GM18520 (cell line): ENCODE measurements around the gene PHLDB2.
"Not testable (repeated sequence)": the region's sequence is repeated elsewhere in the genome, so short reads cannot be mapped to it uniquely, and the experiment has no call there.

Source experiments
- ATAC-seq: cut with Tn5 transposase; IDR thresholded peaks from one replicate; pipeline ENCODE4 v1.9.1; 2021; ENCODE audit not compliant: unreplicated experiment

The PHLDB2 gene

GRCh38 chr3:111859061-111859973, at the start of gene PHLDB2:
PHLDB2 (plus strand) TSS chr3:111859265; CDS start chr3:111884078, 24,813 bp downstream.
- no peak for ATAC-seq

- no peak for ATAC-seq
Measured at GRCh38 chr3:111810909-111811308, 48.2 kb upstream of the PHLDB2 start.

DNA sequence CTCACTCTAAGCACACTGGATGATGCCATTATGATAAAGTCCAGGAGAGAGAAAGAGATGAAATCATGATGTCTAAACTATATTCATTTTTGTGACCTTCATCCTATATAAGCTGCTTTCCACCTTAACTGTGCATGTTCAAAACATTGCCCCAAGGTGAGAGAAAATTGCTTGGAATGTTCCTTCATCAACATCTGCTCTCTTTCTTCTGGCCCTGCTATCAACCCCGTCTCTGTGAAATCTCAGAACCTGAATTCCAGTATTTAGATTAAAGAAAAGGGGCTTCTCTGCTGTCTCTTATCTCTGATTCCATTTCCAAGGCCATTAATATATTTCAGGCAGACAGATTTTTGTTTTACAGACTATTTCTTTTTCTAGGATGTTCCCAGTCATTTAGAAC, 47.3 kb upstream of the PHLDB2 start:
- no peak for ATAC-seq

DNA sequence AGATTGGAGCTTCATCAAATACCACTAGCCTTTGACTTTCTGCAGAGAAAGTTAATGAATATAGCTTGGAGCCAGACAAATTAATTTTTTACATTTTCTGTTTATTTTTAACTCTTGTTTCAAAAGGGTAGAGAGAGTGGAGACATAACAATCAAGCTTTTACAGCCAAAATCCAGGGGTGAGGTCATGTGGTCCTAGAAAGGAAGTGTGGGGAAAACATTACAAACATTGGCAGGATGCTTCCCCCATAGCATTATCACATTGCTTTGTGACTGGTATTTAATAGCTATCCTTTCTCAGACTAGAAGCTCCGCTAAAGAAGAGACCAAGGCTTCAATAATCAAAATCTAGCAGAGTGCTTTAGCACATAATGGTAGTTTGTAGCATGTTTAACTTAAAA, 46.4 kb upstream of the PHLDB2 start:
- ATAC-seq: no peak

- no peak for ATAC-seq
Measured at GRCh38 chr3:111813441-111813840, 45.6 kb upstream of the PHLDB2 start.

DNA sequence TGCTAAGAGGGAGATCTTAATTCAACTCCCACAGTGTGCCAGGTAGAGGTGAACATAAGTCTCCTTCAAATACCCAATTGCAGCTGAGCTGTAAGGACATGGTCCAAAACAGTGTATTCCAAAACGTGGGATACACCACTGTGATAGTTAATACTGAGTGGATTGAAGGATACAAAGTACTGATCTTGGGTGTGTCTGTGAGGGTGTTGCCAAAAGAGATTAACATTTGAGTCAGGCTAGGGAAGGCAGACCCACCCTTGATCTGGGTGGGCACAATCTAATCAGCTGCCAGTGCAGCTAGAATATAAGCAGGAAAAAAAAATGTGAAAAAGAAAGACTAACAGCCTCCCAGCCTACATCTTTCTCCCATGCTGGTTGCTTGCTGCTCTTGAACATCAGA, 45.1 kb upstream of the PHLDB2 start:
- no peak for ATAC-seq

DNA sequence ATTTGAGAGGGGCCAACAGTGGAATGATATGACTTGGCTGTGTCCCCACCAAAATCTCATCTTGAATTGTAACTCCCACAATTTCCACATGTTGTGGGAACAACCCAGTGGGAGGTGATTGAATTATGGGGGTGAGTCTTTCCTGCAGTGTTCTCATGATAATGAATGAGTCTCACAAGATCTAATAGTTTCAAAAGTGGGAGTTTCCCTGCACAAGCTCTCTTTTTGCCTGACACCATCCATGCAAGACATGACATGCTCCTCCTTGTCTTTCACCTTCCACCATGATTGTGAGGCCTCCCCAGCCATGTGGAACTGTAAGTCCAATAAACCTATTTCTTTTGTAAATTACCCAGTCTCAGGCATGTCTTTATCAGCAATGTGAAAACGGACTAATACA, 42.3 kb upstream of the PHLDB2 start:
- ATAC-seq: not testable (repeated sequence)

- ATAC-seq: no peak
Measured at GRCh38 chr3:111819927-111820326, 39.1 kb upstream of the PHLDB2 start.

DNA sequence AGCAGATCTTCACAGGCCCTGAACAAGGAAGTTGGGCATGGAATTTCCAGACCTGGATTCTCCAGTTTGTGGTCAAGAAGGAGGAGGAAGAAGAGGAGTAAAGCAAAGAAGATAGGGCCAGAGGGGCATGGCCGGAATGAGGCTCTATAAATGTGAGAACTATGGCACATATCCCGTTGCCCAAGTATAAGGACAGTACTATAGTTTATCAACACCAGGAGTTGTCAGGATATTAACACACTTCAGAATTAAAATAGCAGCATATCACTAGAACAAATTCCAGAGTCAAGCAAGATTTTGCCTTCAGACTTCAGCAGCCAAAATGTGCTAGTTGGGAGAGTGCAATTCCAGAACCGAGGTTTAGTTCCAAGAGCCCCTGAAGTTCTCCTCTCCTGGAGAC, 38.4 kb upstream of the PHLDB2 start:
- ATAC-seq: no peak

GRCh38 chr3:111821891-111822290, 37.2 kb upstream of the PHLDB2 start:
- ATAC-seq: no peak

DNA sequence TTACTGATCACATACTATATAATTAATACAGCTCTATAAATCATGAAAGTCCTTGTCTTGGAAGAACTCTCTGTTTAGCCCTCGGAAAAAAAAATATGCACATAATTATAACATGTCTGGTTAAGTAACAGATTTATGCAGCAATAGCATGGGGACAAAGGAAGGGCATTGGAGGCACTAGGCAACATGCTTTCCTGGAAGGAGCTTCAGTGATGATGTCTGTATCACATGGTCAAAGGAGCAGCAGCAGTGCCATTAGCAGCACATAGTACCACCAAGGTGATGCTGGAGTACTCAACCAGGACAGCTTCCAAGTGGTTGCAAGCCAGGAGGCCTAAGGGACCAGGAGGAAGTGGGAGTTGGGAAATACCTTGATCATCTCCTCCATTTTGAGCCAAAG, 36.3 kb upstream of the PHLDB2 start:
- ATAC-seq: no peak

DNA sequence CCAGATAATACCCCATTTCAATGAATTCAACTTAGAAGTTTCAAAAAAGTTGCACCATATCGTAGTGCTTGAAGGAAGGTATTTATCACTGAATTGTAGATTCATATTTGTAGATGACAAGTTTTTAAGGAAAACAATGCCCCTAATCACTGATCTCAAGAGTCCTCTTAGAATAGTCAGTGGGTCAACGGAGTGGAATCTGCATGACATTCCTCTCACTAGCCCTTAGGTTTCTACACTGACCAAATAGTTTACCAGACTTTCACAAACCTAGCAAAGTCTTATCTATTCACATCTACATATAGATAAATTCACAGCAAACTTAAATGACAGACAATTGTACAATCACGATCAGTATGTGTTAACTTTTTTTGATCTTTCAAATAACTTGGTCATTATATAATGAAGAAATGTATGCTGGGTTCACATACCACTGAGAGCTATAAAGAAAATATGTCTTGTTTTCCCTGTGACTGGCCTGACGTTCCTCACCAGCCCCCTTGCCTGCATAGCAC, 35.7 kb upstream of the PHLDB2 start:
- no peak for ATAC-seq

- ATAC-seq: no peak
Measured at GRCh38 chr3:111824351-111824750, 34.7 kb upstream of the PHLDB2 start.

- ATAC-seq: no peak
Measured at GRCh38 chr3:111827871-111828270, 31.2 kb upstream of the PHLDB2 start.

GRCh38 chr3:111828530-111828929, 30.5 kb upstream of the PHLDB2 start:
- no peak for ATAC-seq

DNA sequence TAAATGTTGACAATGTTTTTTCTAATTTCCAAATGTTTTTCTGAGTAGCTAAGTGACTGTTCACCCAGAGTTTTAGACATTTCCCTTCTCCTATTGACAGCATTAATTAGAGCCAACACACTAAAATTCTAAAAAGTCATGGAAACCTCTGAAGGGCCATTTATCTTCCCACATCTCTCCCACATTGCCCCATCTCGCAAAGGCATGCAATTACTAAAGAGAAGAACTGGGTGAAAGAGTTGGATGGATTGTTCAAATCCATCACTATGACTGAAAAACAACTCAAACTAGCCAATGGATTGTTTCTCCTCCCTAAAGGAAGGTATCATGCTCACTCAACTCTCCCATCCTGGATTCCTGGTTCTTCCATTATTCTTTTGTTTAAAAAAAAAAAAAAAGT, 30.0 kb upstream of the PHLDB2 start:
- ATAC-seq: no peak

DNA sequence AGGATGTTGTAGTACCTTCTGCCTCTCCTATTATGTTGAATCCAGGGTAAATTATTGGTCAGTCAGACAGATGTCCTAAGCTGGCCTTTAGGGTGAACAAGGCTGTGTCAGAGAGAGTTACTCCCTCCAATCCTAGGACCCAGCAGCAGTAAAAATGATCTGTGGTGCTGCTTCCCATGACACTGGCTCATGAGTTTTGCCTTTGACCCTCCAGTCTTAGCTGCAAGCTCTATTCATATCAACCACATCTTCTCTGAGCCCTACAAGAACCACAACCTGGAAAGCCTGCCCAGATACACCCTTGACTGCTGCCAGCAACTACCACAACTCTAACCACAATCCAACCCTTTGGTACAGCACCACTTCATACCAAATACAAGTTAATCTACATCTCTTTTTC, 27.2 kb upstream of the PHLDB2 start:
- ATAC-seq: no peak

DNA sequence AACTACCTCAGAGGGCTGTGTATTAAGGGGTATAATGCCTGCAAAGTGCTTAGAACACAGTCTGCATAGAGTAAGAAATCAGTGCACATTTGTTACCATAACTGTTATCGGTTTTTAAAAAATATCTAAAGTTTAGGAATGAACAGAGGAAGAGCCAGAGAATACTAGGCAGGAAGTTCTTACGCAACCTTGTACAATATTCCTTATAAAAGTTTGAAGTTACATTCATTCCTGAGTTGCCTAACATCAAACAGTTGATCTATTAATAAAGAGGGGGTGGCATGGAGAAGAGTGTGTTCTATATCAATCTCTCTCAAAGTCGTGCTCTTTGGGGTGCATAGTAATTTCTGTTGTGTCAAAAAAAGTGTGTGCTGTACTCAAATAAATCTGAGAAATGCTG, 22.0 kb upstream of the PHLDB2 start:
- no peak for ATAC-seq

GRCh38 chr3:111838133-111838532, 20.9 kb upstream of the PHLDB2 start:
- no peak for ATAC-seq

DNA sequence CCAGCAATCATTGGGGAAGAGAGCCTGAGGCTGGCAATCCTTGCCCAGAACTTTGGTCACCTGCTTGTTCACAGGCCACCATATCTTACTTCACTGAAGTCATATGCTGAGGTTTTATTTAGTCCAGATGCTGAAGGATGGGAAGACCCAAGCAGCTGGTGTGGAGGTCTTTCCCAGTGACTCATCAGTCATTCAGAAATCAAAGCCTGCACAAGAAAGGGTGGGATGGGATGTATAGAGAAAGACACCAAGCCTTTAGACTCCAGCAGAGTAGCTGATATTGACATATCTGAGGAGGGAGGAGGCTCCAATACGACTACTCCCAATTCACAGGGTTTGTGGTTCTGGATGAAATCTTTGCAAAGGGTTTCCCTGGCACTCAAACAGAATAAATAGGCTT, 13.0 kb upstream of the PHLDB2 start:
- no peak for ATAC-seq

GRCh38 chr3:111846717-111847116, 12.3 kb upstream of the PHLDB2 start:
- no peak for ATAC-seq

DNA sequence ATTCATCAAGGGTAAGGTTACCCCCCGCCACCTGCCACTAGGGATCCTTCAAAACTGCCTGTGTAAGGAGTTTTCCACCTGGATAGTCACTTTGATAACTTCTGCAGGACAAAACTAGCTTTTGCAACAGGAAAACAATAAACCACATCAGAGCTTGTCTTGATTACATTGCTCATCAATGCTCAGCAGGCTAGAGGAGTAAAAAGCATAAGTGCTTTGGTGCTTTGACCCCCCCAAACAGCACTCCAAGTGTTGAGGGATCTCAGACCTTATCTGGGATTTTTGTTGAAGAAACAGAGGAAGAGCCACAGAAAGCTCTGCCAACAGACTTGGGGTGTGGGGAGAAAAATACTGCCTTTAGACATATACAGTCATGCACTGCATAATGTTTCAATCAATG, 10.8 kb upstream of the PHLDB2 start:
- ATAC-seq: no peak

GRCh38 chr3:111848778-111849177, 10.3 kb upstream of the PHLDB2 start:
- no peak for ATAC-seq
